ENCODE results near the gene ID3.

The ID3 gene

DNA sequence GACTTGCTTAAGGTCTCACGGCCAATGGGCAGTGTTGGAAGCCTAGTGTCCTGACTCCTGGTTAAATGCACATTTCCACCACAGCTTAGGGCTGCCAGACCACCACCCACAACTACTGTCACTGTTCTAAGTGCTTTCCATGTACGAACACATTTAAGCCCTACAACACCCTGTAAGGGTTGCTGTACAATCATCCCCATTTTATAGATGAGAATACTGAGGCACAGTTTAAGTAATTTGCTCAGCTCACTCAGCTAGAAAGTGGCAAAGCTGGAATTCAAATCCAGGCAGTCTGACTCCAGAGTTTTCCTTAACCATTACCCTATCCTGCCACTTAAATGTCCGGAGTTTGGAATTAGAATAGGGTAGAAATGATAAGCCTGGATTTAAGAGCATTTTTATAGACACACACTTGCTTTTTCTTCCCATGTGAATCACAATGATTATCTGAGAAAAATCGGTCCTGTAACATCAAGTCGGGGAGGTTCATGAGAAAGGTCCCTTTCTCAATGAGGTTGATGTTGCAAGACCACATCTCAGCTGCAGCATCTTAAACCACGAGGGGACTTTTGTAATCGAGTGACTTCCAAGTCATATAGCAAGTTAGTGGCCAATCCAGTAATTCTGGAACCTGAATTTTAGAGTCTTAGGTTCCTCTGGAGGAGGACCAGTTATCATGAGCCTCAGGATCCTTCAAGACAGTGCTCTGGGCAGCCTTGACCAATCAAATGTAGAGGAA is 36.9 kb downstream of the ID3 start:
- H3K36me3 Mint-ChIP-seq (ENCODE audit: low read depth): peaks cover 82% of the 10 kb centered on the region
- no peaks in the 10 kb centered on the region for H3K27me3 Mint-ChIP-seq
- H3K4me1 Mint-ChIP-seq (ENCODE audit: low read depth): peaks cover 42% of the 10 kb centered on the region
- H3K27ac Mint-ChIP-seq: no peak overlapping the region
- no peaks in the 10 kb centered on the region for H3K9me3 Mint-ChIP-seq
- no peak overlapping the region for H3K4me3 Mint-ChIP-seq
- DNase-seq: no peak

GRCh38 chr1:23521588-23521987 is 37.7 kb downstream of the ID3 start:
- Mint-ChIP-seq H3K9me3 (no peaks in the 10 kb centered on the region), H3K4me1 (ENCODE audit: low read depth) (peaks cover 34% of the 10 kb centered on the region), H3K36me3 (ENCODE audit: low read depth) (peaks cover 82% of the 10 kb centered on the region), H3K27me3 (no peaks in the 10 kb centered on the region), H3K4me3 (no peak overlapping the region), H3K27ac (no peak overlapping the region)
- no peak for DNase-seq

DNA sequence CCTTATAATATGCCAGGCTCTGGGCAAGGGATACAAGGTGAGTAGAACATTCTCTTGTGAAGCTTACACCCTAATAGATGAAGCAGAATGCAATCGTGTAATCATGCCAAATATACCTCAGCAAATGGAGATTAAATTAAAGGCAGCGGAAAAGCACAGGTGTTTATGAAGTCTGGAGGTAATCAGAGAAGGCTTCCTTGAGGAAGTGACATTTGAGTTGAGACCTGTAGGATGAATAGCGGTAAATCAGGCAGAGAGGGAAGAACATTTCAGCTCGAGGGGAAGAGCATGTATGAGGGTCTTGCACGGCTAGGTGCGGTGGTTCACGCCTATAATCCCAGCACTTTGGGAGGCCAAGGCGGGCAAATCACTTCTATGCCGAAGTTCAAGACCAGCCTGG is 41.7 kb downstream of the ID3 start:
- Mint-ChIP-seq H3K4me1 (ENCODE audit: low read depth) (peaks cover 5% of the 10 kb centered on the region), H3K36me3 (ENCODE audit: low read depth) (peaks cover 93% of the 10 kb centered on the region), H3K4me3 (no peak overlapping the region), H3K9me3 (no peaks in the 10 kb centered on the region), H3K27ac (no peak overlapping the region), H3K27me3 (no peaks in the 10 kb centered on the region)
- no peak for DNase-seq

DNA sequence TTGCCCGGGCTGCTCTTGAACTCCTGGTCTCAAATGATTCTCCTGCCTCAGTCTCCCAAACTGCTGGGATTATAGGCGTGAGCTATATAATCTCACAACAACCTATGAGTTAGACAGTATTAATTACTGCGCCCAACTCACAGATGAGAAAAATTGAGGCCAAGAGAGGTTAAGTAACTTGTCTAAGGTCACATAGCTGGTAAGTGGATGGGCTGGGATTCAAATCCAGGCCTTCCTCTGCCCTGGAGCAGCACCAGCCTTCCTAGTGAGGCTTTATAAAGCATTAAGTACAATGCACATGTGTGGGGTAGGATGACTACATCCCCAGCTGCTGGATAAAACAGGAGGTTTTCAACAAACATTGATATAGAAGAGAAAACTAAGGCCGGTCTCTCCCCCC is 43.4 kb downstream of the ID3 start:
- H3K4me1 Mint-ChIP-seq (ENCODE audit: low read depth): no peaks in the 10 kb centered on the region
- peaks cover 90% of the 10 kb centered on the region for H3K36me3 Mint-ChIP-seq (ENCODE audit: low read depth)
- no peak for DNase-seq
- no peak overlapping the region for H3K27ac Mint-ChIP-seq
- H3K27me3 Mint-ChIP-seq: no peaks in the 10 kb centered on the region
- H3K9me3 Mint-ChIP-seq: no peaks in the 10 kb centered on the region
- H3K4me3 Mint-ChIP-seq: no peak overlapping the region

DNA sequence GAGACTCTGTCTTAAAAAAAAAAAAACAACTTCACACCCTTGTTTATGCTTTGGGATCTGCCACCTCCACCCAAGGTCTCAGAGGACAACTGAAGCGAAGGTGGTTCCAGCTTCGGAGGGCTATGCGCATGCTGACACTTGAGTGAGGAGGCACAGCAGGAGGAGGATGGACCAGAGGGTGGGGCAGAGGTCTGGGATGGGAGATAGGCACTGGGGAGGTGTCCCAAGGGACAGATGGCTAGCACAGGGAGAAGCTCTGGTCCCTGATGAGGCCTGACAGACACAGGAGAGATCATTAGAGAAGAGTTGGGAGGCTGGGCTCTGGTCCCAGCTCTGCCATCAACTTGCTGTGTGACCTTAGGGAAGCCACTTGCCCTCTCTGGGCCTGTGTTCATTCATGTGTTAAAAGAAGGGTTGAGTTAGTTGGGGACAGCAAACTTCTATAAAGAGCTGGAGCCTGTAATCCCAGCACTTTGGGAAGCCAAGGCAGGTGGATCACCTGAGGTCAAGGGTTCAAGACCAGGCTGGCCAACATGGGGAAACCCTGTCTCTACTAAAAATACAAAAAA is 45.1 kb downstream of the ID3 start:
- H3K4me3 Mint-ChIP-seq: no peak overlapping the region
- no peak for DNase-seq
- H3K4me1 Mint-ChIP-seq (ENCODE audit: low read depth): no peaks in the 10 kb centered on the region
- H3K27me3 Mint-ChIP-seq: no peaks in the 10 kb centered on the region
- H3K9me3 Mint-ChIP-seq: no peaks in the 10 kb centered on the region
- no peak overlapping the region for H3K27ac Mint-ChIP-seq
- peaks cover 92% of the 10 kb centered on the region for H3K36me3 Mint-ChIP-seq (ENCODE audit: low read depth)

DNA sequence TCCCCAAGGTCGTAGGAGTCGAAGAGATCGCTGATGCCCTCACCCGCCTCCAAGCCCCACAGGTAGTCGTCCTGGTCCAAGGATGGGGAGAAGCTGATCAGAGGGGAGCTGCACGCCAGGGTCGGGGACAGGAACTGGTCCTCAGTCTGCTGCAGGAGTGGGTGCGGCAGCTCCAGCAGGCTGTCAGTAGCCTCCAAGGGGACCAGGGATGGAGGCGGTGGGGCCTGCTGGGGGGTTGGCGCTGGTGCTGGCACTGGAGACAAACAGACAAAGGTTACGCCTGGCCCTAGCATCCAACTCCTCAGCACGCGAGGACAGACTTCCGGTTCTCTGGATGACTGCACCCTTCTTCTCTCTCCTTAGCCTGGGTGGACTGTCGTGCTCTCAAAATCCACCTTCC is 49.4 kb downstream of the ID3 start:
- Mint-ChIP-seq H3K27me3 (no peaks in the 10 kb centered on the region), H3K4me3 (no peak overlapping the region), H3K9me3 (no peaks in the 10 kb centered on the region), H3K4me1 (ENCODE audit: low read depth) (no peaks in the 10 kb centered on the region), H3K27ac (no peak overlapping the region), H3K36me3 (ENCODE audit: low read depth) (peaks cover 86% of the 10 kb centered on the region)
- DNase-seq: no peak

All from activated T-cell treated with anti-CD3 and anti-CD28 coated beads, Interleukin-2, amount 50 U/mL, for 24 hours (primary cell).